ENCODE results near the gene MR1. TPM values are rescaled to one million over a fixed set of nuclear protein-coding genes. Genes with fewer than 3 reads are reported as not detected.

MR1 gene
- total and polyA plus RNA-seq, 9 of the 15 experiments (the other 6 are each of a cell fraction or from before 2014, with no cell fraction given): 9.7 to 21.7 (median 15.6) TPM

DNA sequence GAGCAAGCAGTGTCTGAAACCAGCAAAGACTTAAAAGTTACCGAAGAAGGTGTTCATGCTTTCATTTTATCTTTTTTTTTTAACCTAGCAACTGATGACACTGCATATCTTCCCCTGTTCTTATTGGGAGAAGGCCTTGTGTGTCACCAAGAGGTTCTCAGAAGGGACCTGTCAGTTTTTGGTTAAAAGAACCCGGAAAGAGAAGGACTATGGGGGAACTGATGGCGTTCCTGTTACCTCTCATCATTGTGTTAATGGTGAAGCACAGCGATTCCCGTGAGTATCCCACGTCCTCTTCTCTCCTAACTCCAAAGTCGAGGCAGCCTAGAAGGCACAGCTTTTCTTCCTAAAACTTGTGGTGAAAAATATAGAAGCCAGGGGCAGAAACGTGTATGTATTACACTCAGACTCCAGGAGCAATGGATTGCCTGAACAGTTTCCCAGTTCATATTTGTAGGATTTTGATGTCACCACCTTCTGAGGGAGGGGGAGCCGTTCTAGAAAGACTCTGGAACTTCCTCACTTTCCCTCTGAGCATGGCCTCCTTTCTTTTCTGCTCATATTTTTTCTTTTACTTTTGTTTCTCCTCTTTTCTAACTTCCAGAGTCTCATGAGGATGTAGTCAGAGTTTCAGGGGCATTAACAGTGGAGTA lies at the start of gene MR1 (continued):
- TF ChIP-seq ZNF212 (CRISPR knock-in tag; IDR thresholded peaks at IDR 0.05) (no peak), TRIM24 (IDR thresholded peaks at IDR 0.05) (no peak), CREBBP (IDR thresholded peaks at IDR 0.05; ENCODE audit: low read depth, low read length) (no peak), ZEB2 (IDR thresholded peaks at IDR 0.05) (no peak), LCOR (CRISPR knock-in tag; IDR thresholded peaks at IDR 0.05) (no peak), PTTG1 (tag; IDR thresholded peaks at IDR 0.05; ENCODE audit: low read depth) (no peak), CHD4 (IDR thresholded peaks at IDR 0.05; ENCODE audit: insufficient read depth, insufficient replicate concordance, low read depth, low read length, poor library complexity, severe bottlenecking) (no peak), PURB (CRISPR knock-in tag; IDR thresholded peaks at IDR 0.05; ENCODE audit: low read depth) (no peak), ZNF79 (CRISPR knock-in tag; IDR thresholded peaks at IDR 0.05; ENCODE audit: low read depth) (no peak), ARHGAP35 (IDR thresholded peaks at IDR 0.05; ENCODE audit: partially characterized antibody) (no peak), HDAC8 (tag; IDR thresholded peaks at IDR 0.05) (no peak)
- TF ChIP-seq, protein P1, sequence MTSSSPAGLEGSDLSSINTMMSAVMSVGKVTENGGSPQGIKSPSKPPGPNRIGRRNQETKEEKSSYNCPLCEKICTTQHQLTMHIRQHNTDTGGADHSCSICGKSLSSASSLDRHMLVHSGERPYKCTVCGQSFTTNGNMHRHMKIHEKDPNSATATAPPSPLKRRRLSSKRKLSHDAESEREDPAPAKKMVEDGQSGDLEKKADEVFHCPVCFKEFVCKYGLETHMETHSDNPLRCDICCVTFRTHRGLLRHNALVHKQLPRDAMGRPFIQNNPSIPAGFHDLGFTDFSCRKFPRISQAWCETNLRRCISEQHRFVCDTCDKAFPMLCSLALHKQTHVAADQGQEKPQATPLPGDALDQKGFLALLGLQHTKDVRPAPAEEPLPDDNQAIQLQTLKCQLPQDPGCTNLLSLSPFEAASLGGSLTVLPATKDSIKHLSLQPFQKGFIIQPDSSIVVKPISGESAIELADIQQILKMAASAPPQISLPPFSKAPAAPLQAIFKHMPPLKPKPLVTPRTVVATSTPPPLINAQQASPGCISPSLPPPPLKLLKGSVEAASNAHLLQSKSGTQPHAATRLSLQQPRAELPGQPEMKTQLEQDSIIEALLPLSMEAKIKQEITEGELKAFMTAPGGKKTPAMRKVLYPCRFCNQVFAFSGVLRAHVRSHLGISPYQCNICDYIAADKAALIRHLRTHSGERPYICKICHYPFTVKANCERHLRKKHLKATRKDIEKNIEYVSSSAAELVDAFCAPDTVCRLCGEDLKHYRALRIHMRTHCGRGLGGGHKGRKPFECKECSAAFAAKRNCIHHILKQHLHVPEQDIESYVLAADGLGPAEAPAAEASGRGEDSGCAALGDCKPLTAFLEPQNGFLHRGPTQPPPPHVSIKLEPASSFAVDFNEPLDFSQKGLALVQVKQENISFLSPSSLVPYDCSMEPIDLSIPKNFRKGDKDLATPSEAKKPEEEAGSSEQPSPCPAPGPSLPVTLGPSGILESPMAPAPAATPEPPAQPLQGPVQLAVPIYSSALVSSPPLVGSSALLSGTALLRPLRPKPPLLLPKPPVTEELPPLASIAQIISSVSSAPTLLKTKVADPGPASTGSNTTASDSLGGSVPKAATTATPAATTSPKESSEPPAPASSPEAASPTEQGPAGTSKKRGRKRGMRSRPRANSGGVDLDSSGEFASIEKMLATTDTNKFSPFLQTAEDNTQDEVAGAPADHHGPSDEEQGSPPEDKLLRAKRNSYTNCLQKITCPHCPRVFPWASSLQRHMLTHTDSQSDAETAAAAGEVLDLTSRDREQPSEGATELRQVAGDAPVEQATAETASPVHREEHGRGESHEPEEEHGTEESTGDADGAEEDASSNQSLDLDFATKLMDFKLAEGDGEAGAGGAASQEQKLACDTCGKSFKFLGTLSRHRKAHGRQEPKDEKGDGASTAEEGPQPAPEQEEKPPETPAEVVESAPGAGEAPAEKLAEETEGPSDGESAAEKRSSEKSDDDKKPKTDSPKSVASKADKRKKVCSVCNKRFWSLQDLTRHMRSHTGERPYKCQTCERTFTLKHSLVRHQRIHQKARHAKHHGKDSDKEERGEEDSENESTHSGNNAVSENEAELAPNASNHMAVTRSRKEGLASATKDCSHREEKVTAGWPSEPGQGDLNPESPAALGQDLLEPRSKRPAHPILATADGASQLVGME (CRISPR knock-in tag; IDR thresholded peaks at IDR 0.05): no peak
- TF ChIP-seq, protein P2, sequence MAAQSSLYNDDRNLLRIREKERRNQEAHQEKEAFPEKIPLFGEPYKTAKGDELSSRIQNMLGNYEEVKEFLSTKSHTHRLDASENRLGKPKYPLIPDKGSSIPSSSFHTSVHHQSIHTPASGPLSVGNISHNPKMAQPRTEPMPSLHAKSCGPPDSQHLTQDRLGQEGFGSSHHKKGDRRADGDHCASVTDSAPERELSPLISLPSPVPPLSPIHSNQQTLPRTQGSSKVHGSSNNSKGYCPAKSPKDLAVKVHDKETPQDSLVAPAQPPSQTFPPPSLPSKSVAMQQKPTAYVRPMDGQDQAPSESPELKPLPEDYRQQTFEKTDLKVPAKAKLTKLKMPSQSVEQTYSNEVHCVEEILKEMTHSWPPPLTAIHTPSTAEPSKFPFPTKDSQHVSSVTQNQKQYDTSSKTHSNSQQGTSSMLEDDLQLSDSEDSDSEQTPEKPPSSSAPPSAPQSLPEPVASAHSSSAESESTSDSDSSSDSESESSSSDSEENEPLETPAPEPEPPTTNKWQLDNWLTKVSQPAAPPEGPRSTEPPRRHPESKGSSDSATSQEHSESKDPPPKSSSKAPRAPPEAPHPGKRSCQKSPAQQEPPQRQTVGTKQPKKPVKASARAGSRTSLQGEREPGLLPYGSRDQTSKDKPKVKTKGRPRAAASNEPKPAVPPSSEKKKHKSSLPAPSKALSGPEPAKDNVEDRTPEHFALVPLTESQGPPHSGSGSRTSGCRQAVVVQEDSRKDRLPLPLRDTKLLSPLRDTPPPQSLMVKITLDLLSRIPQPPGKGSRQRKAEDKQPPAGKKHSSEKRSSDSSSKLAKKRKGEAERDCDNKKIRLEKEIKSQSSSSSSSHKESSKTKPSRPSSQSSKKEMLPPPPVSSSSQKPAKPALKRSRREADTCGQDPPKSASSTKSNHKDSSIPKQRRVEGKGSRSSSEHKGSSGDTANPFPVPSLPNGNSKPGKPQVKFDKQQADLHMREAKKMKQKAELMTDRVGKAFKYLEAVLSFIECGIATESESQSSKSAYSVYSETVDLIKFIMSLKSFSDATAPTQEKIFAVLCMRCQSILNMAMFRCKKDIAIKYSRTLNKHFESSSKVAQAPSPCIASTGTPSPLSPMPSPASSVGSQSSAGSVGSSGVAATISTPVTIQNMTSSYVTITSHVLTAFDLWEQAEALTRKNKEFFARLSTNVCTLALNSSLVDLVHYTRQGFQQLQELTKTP (IDR thresholded peaks at IDR 0.05; ENCODE audit: low read depth in 1 of 2, partially characterized antibody in 2 of 2): peak; percentile 17 to 26
- TF ChIP-seq, protein P3, sequence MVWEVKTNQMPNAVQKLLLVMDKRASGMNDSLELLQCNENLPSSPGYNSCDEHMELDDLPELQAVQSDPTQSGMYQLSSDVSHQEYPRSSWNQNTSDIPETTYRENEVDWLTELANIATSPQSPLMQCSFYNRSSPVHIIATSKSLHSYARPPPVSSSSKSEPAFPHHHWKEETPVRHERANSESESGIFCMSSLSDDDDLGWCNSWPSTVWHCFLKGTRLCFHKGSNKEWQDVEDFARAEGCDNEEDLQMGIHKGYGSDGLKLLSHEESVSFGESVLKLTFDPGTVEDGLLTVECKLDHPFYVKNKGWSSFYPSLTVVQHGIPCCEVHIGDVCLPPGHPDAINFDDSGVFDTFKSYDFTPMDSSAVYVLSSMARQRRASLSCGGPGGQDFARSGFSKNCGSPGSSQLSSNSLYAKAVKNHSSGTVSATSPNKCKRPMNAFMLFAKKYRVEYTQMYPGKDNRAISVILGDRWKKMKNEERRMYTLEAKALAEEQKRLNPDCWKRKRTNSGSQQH (CRISPR knock-in tag; IDR thresholded peaks at IDR 0.05): no peak
- TF ChIP-seq, protein P4, sequence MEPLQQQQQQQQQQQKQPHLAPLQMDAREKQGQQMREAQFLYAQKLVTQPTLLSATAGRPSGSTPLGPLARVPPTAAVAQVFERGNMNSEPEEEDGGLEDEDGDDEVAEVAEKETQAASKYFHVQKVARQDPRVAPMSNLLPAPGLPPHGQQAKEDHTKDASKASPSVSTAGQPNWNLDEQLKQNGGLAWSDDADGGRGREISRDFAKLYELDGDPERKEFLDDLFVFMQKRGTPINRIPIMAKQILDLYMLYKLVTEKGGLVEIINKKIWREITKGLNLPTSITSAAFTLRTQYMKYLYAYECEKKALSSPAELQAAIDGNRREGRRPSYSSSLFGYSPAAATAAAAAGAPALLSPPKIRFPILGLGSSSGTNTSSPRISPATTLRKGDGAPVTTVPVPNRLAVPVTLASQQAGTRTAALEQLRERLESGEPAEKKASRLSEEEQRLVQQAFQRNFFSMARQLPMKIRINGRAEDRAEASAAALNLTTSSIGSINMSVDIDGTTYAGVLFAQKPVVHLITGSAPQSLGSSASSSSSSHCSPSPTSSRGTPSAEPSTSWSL (CRISPR knock-in tag; IDR thresholded peaks at IDR 0.05; ENCODE audit: borderline replicate concordance): no peak
